Endothelial cell of umbilical vein (primary cell): ENCODE results near the gene TMEM205. TPM values are rescaled to one million over a fixed set of nuclear protein-coding genes. Genes with fewer than 3 reads are reported as not detected.

Source experiments
- BruUV-seq: library from RNA; stranded (reverse); fragments of 400-500 nt; replicated peaks from 2 replicates; lab custom pipeline; 2021; lab: Mats Ljungman, UMichigan
- CTCF ChIA-PET: fragments of 300-600, 350-600 bp; sonication (Branson Sonifier 250); formaldehyde crosslinking; loops from one replicate; lab custom pipeline; 2021; ENCODE audit warnings: antibody characterized with exemption, inconsistent platforms; lab: Charles Lee
- POLR2A ChIA-PET: fragments of 300-600, 350-600 bp; sonication (Branson Sonifier 250); formaldehyde crosslinking; loops from one replicate; lab custom pipeline; 2021; ENCODE audit warnings: antibody characterized with exemption, inconsistent platforms; lab: Charles Lee
- DNase-seq: peaks from one replicate; pipeline ENCODE4 v3.0.0-alpha.2; 2011; ENCODE audit warnings: low read depth, low spot score
- FAIRE-seq: peaks from 2 replicates; lab custom pipeline; 2011; peaks lifted over from hg19 to GRCh38; lab: Jason Lieb, UNC
- H2AFZ ChIP-seq: 2 replicates; pipeline ENCODE4 v1.6.0; 2012; ENCODE audit warnings: low read depth, low read length, control low read depth, inconsistent platforms
- H3K27ac ChIP-seq: 2 replicates; pipeline ENCODE4 v1.5.1; 2011; ENCODE audit warnings: low read depth, mild to moderate bottlenecking, control low read depth, low read length, moderate library complexity; ENCODE audit not compliant: insufficient read depth
- H3K27me3 ChIP-seq, 2 experiments: 2 replicates each; pipeline versions ENCODE4 v1.6.0 to v1.6.1; 2011; ENCODE audit warnings: low read length in 2 of 2, mixed read lengths in 1 of 2; ENCODE audit not compliant: control insufficient read depth in 2 of 2, insufficient read depth in 2 of 2
- H3K36me3 ChIP-seq, 2 experiments: 2 replicates in 1 of 2; 3 replicates in 1 of 2; pipeline ENCODE4 v1.5.1; 2011; ENCODE audit warnings: low read length in 2 of 2, mild to moderate bottlenecking in 1 of 2, moderate library complexity in 1 of 2; ENCODE audit not compliant: control insufficient read depth in 2 of 2, insufficient read depth in 2 of 2; ENCODE audit errors: extremely low read depth in 1 of 2
- H3K4me1 ChIP-seq: 3 replicates; pipeline ENCODE4 v1.5.1; 2011; ENCODE audit warnings: mild to moderate bottlenecking, low read length; ENCODE audit not compliant: control insufficient read depth, insufficient read depth; ENCODE audit errors: extremely low read depth
- H3K4me2 ChIP-seq: 2 replicates; pipeline ENCODE4 v1.6.1; 2011; ENCODE audit warnings: low read length, control low read depth, mixed read lengths; ENCODE audit not compliant: insufficient read depth
- H3K4me3 ChIP-seq, 3 experiments: fragments of 200-600 bp in 1 of 3; sonication (generic), shearing (Covaris generic) in 1 of 3; replicated peaks in 1 of 3; 2 replicates each; pipeline ENCODE4 v1.5.1; 2011 to 2016; ENCODE audit warnings: control low read depth in 3 of 3, low read length in 3 of 3, mild to moderate bottlenecking in 2 of 3, inconsistent platforms in 1 of 3, low read depth in 1 of 3, moderate library complexity in 1 of 3; ENCODE audit not compliant: insufficient read depth in 1 of 3
- H3K79me2 ChIP-seq: 2 replicates; pipeline ENCODE4 v1.6.0; 2012; ENCODE audit warnings: low read length, inconsistent platforms; ENCODE audit not compliant: control insufficient read depth, insufficient read depth
- H3K9ac ChIP-seq: replicated peaks from 2 replicates; pipeline ENCODE3; 2011; ENCODE audit warnings: low read length, control low read depth; ENCODE audit not compliant: insufficient read depth; ENCODE audit errors: extremely low read depth
- H3K9me1 ChIP-seq: replicated peaks from 3 replicates; pipeline ENCODE4 v1.6.0; 2011; ENCODE audit warnings: mild to moderate bottlenecking, low read length; ENCODE audit not compliant: control insufficient read depth, insufficient read depth; ENCODE audit errors: extremely low read depth
- H3K9me3 ChIP-seq: replicated peaks from 2 replicates; pipeline ENCODE4 v1.5.1; 2012; ENCODE audit warnings: low read length, inconsistent platforms; ENCODE audit not compliant: control insufficient read depth, insufficient read depth
- H4K20me1 ChIP-seq: replicated peaks from 2 replicates; pipeline ENCODE3; 2011; ENCODE audit warnings: mild to moderate bottlenecking, low read length; ENCODE audit not compliant: control insufficient read depth, insufficient read depth; ENCODE audit errors: extremely low read depth
- CTCF ChIP-seq, 2 donors: IDR thresholded peaks; 1 replicate in 1 of 2; 2 replicates in 1 of 2; pipeline ENCODE4 v1.5.1; 2011; ENCODE audit warnings: low read length in 2 of 2, mild to moderate bottlenecking in 2 of 2, moderate library complexity in 2 of 2, control low read depth in 1 of 2, inconsistent platforms in 1 of 2, low read depth in 1 of 2; ENCODE audit not compliant: insufficient read depth in 1 of 2; ENCODE audit errors: extremely low read depth in 1 of 2
- FOS ChIP-seq: IDR thresholded peaks from 2 replicates; pipeline ENCODE4 v1.6.1; 2011; ENCODE audit warnings: mild to moderate bottlenecking, low read length, moderate library complexity, borderline replicate concordance; ENCODE audit not compliant: insufficient read depth
- GATA2 ChIP-seq: IDR thresholded peaks from 2 replicates; pipeline ENCODE4 v1.7.0; 2011; ENCODE audit warnings: low read depth, mild to moderate bottlenecking, moderate library complexity, mixed read lengths, low read length; ENCODE audit not compliant: insufficient read length, insufficient read depth
- MAX ChIP-seq: IDR thresholded peaks from 2 replicates; pipeline ENCODE4 v1.6.1; 2011; ENCODE audit not compliant: insufficient read depth, insufficient read length
- POLR2A ChIP-seq: IDR thresholded peaks from 2 replicates; pipeline ENCODE4 v1.6.1; 2012; ENCODE audit warnings: low read depth, mild to moderate bottlenecking, control low read depth, low read length
- POLR2AphosphoS5 ChIP-seq: IDR thresholded peaks from 2 replicates; pipeline ENCODE4 v1.6.1; 2012; ENCODE audit warnings: low read depth, mild to moderate bottlenecking, control low read depth, low read length, moderate library complexity; ENCODE audit not compliant: insufficient read depth
- dilution Hi-C: fragments of 300-500 bp; cut with MboI; formaldehyde crosslinking; loops from one replicate; pipeline ENCODE4 v1.15.0; 2019; ENCODE audit warnings: low sequenced_read_pairs; ENCODE audit not compliant: extremely low pct_ligation_motif_present
- intact Hi-C: fragments of 100-400 bp; cut with micrococcal nuclease; formaldehyde crosslinking; loops from one replicate; pipeline ENCODE4 v1.10.0; 2022
- polyA plus RNA-seq, 4 experiments: library from polyadenylated mRNA; depleted of rRNA in 3 of 4; stranded (reverse) in 3 of 4; unstranded in 1 of 4; fragments of >200 nt; gene quantifications; 2 replicates each; pipeline versions ENCODE4 v1.2.1 to v1.2.3, GENCODE V29; 2011 to 2012; ENCODE audit warnings: missing spikeins in 1 of 4
- total RNA-seq: library from RNA; stranded (reverse); gene quantifications from 2 replicates; pipeline ENCODE4 v1.2.3, GENCODE V29; 2021

The TMEM205 gene
- total and polyA plus RNA-seq, 2 donors (not counting 3 experiments of a cell fraction or from before 2014, with no cell fraction given), result 57.3 to 345 TPM

- FAIRE-seq, result peak; percentile 98
- peak; percentile 94 for DNase-seq
These were observed 52.4 kb downstream of the TMEM205 start for GRCh38 chr19:11293433-11294389.

More at GRCh38 chr19:11293433-11294389, 52.4 kb downstream of the TMEM205 start:
- H4K20me1 ChIP-seq, result no peaks in the 10 kb centered on the region
- TF ChIP-seq FOS (peak; percentile 13), CTCF (IDR thresholded peaks at IDR 0.05; ENCODE audit: extremely low read depth in 1 of 2, insufficient read depth in 1 of 2, low read depth in 1 of 2, low read length in 2 of 2) (peak; percentile 97 to 99), GATA2 (no peak), POLR2AphosphoS5 (peak; percentile 72), POLR2A (peak; percentile 51), MAX (peak; percentile 24)
- POLR2A ChIA-PET, result interaction anchor here (0.6 to 1.0 kb wide), 3 partner anchors 27 to 300 kb away, joined by 3 to 4 read pairs (median 3); no protein-coding TSS in a partner anchor
- no peaks in the 10 kb centered on the region for H3K79me2 ChIP-seq
- H2AFZ ChIP-seq, result peak overlapping the region; percentile 38
- H3K4me2 ChIP-seq, result peak overlapping the region; percentile 20
- no peaks in the 10 kb centered on the region for H3K9me3 ChIP-seq
- intact Hi-C loops, result loop anchor here (1.0 kb wide), 6 partner anchors 46 to 294 kb away; partner anchors contain the start of gene RAB3D
- no peak overlapping the region for H3K27ac ChIP-seq
- H3K9ac ChIP-seq, result no peak overlapping the region
- BruUV-seq, result no TSS peak
- dilution Hi-C loops, result no loop called here
- H3K4me1 ChIP-seq, result no peaks in the 10 kb centered on the region
- H3K4me3 ChIP-seq, result peak overlapping the region in 1 of 3 experiments; percentile 17
- no peaks in the 10 kb centered on the region for H3K36me3 ChIP-seq
- CTCF ChIA-PET, result interaction anchor here (0.6 to 2.4 kb wide), 63 partner anchors 10 to 295 kb away, joined by 3 to 55 read pairs (median 5); partner anchors contain the start of genes CCDC159, ECSIT, ELOF1 and EPOR
- no peaks in the 10 kb centered on the region for H3K9me1 ChIP-seq
- peaks cover 0 to under 1% of the 10 kb centered on the region in 2 experiments for H3K27me3 ChIP-seq

Other genes with a start within 250 kb of the TMEM205 start
- gene SPC24, start 190.5 kb downstream of the TMEM205 start, total RNA-seq, result 68.5 and 70.0 TPM in 2 replicates
- 17.2 and 19.8 TPM in 2 replicates for gene SPC24, start 190.5 kb downstream of the TMEM205 start, polyA plus RNA-seq
- 77.9 and 78.0 TPM in 2 replicates for gene KANK2, start 148.7 kb downstream of the TMEM205 start, total RNA-seq
- 41.7 and 48.1 TPM in 2 replicates for gene KANK2, start 148.7 kb downstream of the TMEM205 start, polyA plus RNA-seq
- gene ANGPTL8, start 106.6 kb downstream of the TMEM205 start, total RNA-seq, result not detected in 2 replicates
- not detected in 2 replicates for gene ANGPTL8, start 106.6 kb downstream of the TMEM205 start, polyA plus RNA-seq
- gene DOCK6, start 83.7 kb downstream of the TMEM205 start, total RNA-seq, result 334 and 353 TPM in 2 replicates
- gene DOCK6, start 83.7 kb downstream of the TMEM205 start, polyA plus RNA-seq, result 126 and 154 TPM in 2 replicates
- not detected in 2 replicates for gene TSPAN16, start 50.1 kb downstream of the TMEM205 start, total RNA-seq
- not detected in 2 replicates for gene TSPAN16, start 50.1 kb downstream of the TMEM205 start, polyA plus RNA-seq
- gene RAB3D, start 6.6 kb downstream of the TMEM205 start, total RNA-seq, result 41.1 and 48.2 TPM in 2 replicates
- gene RAB3D, start 6.6 kb downstream of the TMEM205 start, polyA plus RNA-seq, result 34.1 and 35.4 TPM in 2 replicates
- 30.3 and 31.6 TPM in 2 replicates for gene CCDC159, start 251 bp upstream of the TMEM205 start, total RNA-seq
- 28.2 and 30.0 TPM in 2 replicates for gene CCDC159, start 251 bp upstream of the TMEM205 start, polyA plus RNA-seq
- 22.8 and 23.7 TPM in 2 replicates for gene PLPPR2, start 9.2 kb upstream of the TMEM205 start, total RNA-seq
- gene PLPPR2, start 9.2 kb upstream of the TMEM205 start, polyA plus RNA-seq, result 28.7 and 34.5 TPM in 2 replicates
- 2.7 and 3.7 TPM in 2 replicates for gene SWSAP1, start 28.4 kb upstream of the TMEM205 start, total RNA-seq
- gene SWSAP1, start 28.4 kb upstream of the TMEM205 start, polyA plus RNA-seq, result 4.4 and 4.8 TPM in 2 replicates
- 11.4 and 12.6 TPM in 2 replicates for gene EPOR, start 38.0 kb upstream of the TMEM205 start, total RNA-seq
- 17.3 and 23.5 TPM in 2 replicates for gene EPOR, start 38.0 kb upstream of the TMEM205 start, polyA plus RNA-seq
- 1.7 and 5.2 TPM in 2 replicates for gene RGL3, start 73.0 kb upstream of the TMEM205 start, total RNA-seq
- 0.23 and 0.56 TPM in 2 replicates for gene RGL3, start 73.0 kb upstream of the TMEM205 start, polyA plus RNA-seq
- 0.97 TPM in 1 of 2 replicates, not detected in the other for gene ODAD3, start 88.9 kb upstream of the TMEM205 start, total RNA-seq
- gene ODAD3, start 88.9 kb upstream of the TMEM205 start, polyA plus RNA-seq, result 0.05 and 0.14 TPM in 2 replicates
- 387 and 425 TPM in 2 replicates for gene PRKCSH, start 89.4 kb upstream of the TMEM205 start, total RNA-seq
- gene PRKCSH, start 89.4 kb upstream of the TMEM205 start, polyA plus RNA-seq, result 215 and 267 TPM in 2 replicates
- 0.07 TPM in 1 of 2 replicates, not detected in the other for gene ELAVL3, start 134.8 kb upstream of the TMEM205 start, total RNA-seq
- gene ELAVL3, start 134.8 kb upstream of the TMEM205 start, polyA plus RNA-seq, result not detected in 2 replicates
- 7.0 and 9.8 TPM in 2 replicates for gene ZNF653, start 159.6 kb upstream of the TMEM205 start, total RNA-seq
- 7.1 and 8.7 TPM in 2 replicates for gene ZNF653, start 159.6 kb upstream of the TMEM205 start, polyA plus RNA-seq
- gene ECSIT, start 182.9 kb upstream of the TMEM205 start, total RNA-seq, result 32.4 and 36.7 TPM in 2 replicates
- 47.2 and 54.0 TPM in 2 replicates for gene ECSIT, start 182.9 kb upstream of the TMEM205 start, polyA plus RNA-seq
- gene CNN1, start 192.6 kb upstream of the TMEM205 start, total RNA-seq, result not detected in 2 replicates
- 0.76 and 1.0 TPM in 2 replicates for gene CNN1, start 192.6 kb upstream of the TMEM205 start, polyA plus RNA-seq
- gene ELOF1, start 213.0 kb upstream of the TMEM205 start, total RNA-seq, result 39.4 and 49.9 TPM in 2 replicates
- 80.2 and 92.6 TPM in 2 replicates for gene ELOF1, start 213.0 kb upstream of the TMEM205 start, polyA plus RNA-seq
- not detected in 2 replicates for gene ACP5, start 231.4 kb upstream of the TMEM205 start, total RNA-seq
- gene ACP5, start 231.4 kb upstream of the TMEM205 start, polyA plus RNA-seq, result 0.84 and 1.3 TPM in 2 replicates